HG03103 (cell line): ENCODE data around the gene BCAM.

Experiments used
- ATAC-seq: cut with Tn5 transposase; IDR thresholded peaks from one replicate; pipeline ENCODE4 v1.9.1; 2021; ENCODE audit warnings: low read depth; ENCODE audit not compliant: unreplicated experiment

The BCAM gene

GRCh38 chr19:44789943-44790483 is 18.9 kb upstream of the BCAM start:
- ATAC-seq = no peak

DNA sequence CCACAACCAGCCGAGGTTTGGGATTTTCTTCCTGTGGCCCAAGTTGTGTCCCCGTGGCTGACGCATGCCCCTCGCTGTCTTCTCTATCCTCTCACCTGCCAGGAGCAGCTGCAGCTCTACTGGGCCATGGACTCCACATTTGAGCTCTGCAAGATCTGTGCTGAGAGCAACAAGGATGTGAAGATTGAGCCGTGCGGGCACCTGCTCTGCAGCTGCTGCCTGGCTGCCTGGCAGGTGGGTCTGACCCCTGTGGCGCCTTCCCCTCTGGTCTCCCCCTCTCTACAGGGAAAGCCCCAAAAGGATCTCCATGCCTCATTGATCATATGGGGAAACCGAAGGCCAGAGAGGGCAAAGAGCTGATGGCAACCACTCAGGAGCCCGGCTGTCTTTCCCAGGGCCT is 16.6 kb upstream of the BCAM start:
- no peak for ATAC-seq

- ATAC-seq = no peak
Observed at GRCh38 chr19:44794610-44795009, 14.3 kb upstream of the BCAM start.

- no peak for ATAC-seq
Observed at GRCh38 chr19:44795398-44795987, 13.4 kb upstream of the BCAM start.

GRCh38 chr19:44796701-44797115 is 12.2 kb upstream of the BCAM start:
- no peak for ATAC-seq

- ATAC-seq = no peak
Observed at GRCh38 chr19:44799627-44800346, 9.1 kb upstream of the BCAM start.

DNA sequence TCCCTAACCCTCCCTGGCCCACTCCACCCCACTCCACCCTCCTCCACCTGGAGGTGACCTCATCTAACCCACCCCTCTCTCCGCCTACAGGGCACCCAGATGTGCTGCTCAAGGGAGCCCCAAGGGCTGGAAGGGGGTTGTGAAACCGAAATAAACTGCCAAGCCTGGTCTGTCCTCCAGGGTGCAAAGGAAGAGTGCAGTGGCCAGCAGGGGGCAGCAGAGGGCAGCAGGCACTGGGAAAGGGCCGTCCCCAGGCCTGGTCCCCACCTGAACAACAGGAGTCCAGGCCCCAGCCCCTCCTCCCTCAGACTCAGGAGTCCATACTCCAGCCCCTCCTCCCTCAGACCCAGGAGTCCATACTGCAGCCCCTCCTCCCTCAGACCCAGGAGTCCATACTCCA is 8.4 kb upstream of the BCAM start:
- ATAC-seq = peak; percentile 78

GRCh38 chr19:44803442-44804428 is 5.2 kb upstream of the BCAM start:
- ATAC-seq = no peak

DNA sequence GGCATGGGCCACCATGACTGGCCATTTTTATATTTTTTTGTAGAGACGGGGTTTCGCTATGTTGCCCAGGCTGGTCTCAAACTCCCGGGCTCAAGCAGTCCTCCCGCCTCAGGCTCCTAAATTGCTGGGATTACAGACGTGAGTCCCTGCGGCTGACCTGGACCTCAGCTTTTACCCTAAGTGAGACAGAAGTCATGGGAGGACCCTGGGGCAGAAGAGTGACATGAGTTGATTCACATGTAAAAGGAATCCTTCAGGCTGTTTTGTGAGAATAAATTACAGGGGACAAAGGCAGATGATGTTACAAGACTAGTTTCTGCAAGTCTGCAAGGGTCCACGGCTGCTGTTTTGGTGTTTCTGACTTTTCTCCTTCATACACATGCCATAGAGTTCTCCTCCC is 2.6 kb upstream of the BCAM start:
- no peak for ATAC-seq

DNA sequence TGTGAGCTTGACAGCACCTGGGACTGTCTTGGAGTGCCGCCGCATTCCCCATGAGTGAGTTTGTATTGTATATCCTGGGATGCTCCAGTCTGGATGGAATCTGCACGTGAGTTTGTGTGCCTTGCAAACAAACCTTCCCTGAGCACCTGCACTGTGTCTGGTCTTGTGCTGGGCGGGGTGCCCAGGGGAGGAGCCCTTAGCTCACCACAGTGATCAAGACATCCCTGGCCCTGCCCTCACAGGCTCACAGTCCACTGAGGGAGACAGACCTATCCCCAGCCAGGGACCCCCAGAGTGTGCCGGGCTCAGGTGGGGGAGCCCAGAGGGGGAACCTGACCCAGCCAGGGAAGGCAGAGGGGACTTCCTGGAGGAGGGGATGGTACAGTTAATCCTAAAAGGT is 1.7 kb upstream of the BCAM start:
- no peak for ATAC-seq

GRCh38 chr19:44807652-44808462 is 1.0 kb upstream of the BCAM start:
- ATAC-seq = no peak

DNA sequence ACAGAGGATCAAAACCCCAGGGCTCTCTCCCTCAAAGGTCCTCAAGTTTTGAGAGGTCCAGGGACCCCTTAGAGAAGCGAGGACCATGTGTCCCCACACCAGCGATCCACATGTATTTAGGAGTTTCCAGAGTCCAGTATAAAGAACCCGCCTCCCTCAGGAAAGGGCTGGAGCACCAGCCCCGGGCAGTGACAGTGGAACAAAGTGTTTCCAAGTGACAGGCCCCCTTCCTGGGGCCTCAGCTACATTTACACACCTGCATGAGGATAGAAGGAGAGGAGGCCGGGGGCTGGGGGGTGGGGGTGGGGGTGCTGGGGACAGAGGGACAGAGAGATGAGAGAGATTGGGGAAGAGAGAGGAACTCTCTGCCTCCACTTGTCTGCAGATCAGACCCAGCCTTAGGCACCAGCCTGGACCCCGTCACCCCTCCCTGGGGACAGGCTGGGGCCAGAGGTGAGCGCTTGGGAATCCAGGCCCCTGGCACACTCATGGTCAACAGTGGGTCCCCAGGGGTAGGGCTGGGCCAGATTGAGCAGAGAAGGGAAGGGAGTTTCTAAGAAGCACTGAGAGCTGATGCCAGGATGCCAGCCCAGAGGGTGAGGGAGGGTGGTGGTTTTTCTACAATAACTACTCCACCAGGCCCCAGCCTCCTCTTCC is 802 bp downstream of the BCAM start:
- no peak for ATAC-seq

DNA sequence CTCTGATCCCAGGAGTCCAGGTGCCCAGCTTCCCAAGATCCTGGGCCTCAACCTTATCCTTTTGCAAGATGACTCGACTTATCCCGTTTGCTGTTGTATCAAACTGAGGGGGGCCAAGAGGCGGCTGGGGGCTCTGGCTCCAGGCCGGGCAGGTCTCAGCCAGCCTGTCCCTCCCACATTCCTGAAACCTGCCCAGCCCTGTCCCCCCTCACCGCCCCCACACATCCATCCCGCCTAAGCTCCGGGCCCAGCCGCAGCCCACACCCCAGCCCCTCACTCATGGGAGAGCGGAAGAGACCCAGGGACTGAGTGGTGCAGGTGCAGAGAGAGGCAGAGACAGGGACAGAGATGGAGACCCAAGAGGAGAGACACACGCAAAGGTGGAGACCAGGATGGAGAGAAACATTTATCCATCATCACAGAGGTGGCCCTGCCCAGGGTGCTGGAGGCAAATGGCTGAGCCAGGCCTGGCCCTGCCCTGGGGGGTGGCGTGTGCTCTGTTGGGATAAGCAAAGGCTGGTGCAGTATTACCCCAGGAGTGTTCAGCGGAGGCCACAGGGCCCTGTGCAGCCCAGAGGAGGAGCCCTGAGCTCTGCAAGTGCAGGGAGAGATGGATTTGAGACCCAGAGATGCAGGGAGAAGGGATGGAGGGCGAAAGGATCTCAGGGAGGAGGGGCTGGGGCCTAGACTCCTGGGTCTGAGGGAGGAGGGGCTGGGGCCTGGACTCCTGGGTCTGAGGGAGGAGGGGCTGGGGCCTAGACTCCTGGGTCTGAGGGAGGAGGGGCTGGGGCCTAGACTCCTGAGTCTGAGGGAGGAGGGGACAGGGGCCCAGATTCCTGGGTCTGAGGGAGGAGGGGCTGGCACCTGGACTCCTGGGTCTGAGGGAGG is 1.6 kb downstream of the BCAM start:
- ATAC-seq = no peak

DNA sequence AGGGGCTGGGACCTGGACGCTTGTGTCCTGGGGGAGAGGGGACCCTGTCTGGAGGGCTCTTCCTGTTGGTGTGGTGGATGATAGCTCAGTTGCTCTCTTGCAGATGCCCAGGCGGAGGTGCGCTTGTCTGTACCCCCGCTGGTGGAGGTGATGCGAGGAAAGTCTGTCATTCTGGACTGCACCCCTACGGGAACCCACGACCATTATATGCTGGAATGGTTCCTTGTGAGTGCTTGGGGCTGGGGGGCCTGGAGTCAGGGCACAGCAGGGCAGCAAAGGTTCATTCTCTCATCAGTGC is 2.2 kb downstream of the BCAM start:
- ATAC-seq = no peak

- no peak for ATAC-seq
Observed at GRCh38 chr19:44812142-44812718, 3.3 kb downstream of the BCAM start.

DNA sequence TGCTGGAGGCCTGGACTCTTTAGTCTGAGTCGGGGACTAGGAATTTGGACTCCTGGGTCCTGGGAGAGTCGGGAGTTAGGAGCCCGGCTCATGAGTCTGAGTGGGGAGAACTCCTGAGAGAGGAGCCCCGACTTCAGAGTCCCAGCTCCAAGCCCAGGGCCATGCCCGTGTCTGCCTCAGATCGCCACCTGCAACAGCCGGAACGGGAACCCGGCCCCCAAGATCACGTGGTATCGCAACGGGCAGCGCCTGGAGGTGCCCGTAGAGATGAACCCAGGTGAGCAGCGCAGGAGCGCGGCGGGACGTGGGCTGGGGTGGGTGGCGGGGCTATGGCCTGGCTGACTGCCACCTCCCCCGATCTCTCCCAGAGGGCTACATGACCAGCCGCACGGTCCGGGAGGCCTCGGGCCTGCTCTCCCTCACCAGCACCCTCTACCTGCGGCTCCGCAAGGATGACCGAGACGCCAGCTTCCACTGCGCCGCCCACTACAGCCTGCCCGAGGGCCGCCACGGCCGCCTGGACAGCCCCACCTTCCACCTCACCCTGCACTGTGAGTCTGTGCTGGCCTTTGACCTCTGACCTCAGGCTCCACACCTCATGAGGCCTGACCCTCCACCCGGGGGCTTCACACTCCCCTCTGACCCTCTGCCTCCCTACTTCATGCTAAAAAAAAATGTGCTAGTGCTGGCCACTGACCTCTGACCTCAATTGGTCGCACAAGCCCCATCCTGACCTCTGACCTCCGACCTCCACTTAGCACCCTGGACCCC is 4.4 kb downstream of the BCAM start:
- ATAC-seq = no peak

DNA sequence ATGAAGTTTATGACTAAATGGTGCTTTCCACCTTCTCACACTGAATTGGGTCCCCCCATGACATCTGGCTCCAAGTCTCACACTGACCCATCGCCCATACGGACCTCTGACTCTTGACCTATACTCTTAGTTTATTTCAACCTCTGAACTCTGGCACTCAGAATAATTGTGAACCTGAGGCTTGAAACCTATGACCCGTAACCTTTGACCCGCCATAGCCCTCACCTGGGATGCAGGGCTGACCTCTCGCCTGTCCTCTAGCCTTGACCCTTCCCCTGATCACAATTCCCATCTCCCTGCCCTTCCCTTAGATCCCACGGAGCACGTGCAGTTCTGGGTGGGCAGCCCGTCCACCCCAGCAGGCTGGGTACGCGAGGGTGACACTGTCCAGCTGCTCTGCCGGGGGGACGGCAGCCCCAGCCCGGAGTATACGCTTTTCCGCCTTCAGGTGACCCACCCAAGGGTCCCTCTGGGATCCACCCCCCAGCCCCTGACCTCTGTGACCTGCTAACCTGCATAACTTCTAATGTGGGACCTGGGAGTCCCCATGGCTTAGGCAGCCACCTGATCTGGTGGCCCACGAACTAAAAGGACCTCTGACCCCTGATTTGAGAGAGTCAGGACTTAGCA is 5.1 kb downstream of the BCAM start:
- ATAC-seq = no peak
